T-cell (primary cell): ENCODE results near the gene SYVN1. TPM values are rescaled to one million over a fixed set of nuclear protein-coding genes. Genes with fewer than 3 reads are reported as not detected.

Source experiments
- ATAC-seq, 4 experiments: fragments of 200-7000 bp in 3 of 4; fragments of 150-1000 bp in 1 of 4; cut with Tn5 transposase; replicated peaks in 1 of 4; 1 replicate in 3 of 4; 2 replicates in 1 of 4; pipeline ENCODE4 v1.10.0; 2021; ENCODE audit warnings: moderate library complexity in 3 of 4, mild to moderate bottlenecking in 2 of 4, moderate number of reproducible peaks in 1 of 4
- CTCF ChIA-PET, 2 donors: fragments of 300-600 bp; sonication (Branson Sonifier 250); formaldehyde crosslinking; loops; one replicate each; lab custom pipeline; 2022; ENCODE audit warnings: antibody characterized with exemption in 2 of 2; lab: Charles Lee
- POLR2A ChIA-PET, 2 donors: fragments of 300-600 bp; sonication (Branson Sonifier 250); formaldehyde crosslinking; loops; one replicate each; lab custom pipeline; 2022; ENCODE audit warnings: antibody characterized with exemption in 2 of 2; lab: Charles Lee
- DNase-seq, 35 experiments: peaks; one replicate each; pipeline versions ENCODE4 v3.0.0 to v3.0.0-alpha.2; 2013 to 2023
- H3K27ac ChIP-seq: one replicate; pipeline ENCODE4 v1.5.1; 2013; ENCODE audit warnings: low read length
- H3K27me3 ChIP-seq, 2 experiments: replicated peaks in 1 of 2; 1 replicate in 1 of 2; 2 replicates in 1 of 2; pipeline versions ENCODE4 v1.6.1 to v1.7.0; 2013; ENCODE audit warnings: low read length in 1 of 2, mixed read lengths in 1 of 2; ENCODE audit not compliant: control insufficient read depth in 2 of 2, insufficient read depth in 2 of 2; ENCODE audit errors: extremely low read depth in 1 of 2
- H3K36me3 ChIP-seq, 2 donors: 1 replicate in 1 of 2; 2 replicates in 1 of 2; pipeline versions ENCODE4 v1.6.1 to v1.7.0; 2013; ENCODE audit warnings: low read length in 1 of 2; ENCODE audit not compliant: control insufficient read depth in 2 of 2, insufficient read depth in 1 of 2; ENCODE audit errors: extremely low read depth in 1 of 2
- H3K4me1 ChIP-seq, 2 experiments: 1 replicate in 1 of 2; 2 replicates in 1 of 2; pipeline versions ENCODE4 v1.6.1 to v1.7.0; 2013; ENCODE audit warnings: low read length in 2 of 2, mixed read lengths in 1 of 2; ENCODE audit not compliant: insufficient read depth in 2 of 2, control insufficient read depth in 1 of 2; ENCODE audit errors: extremely low read depth in 1 of 2
- H3K4me3 ChIP-seq, 2 donors: 1 replicate in 1 of 2; 2 replicates in 1 of 2; pipeline versions ENCODE4 v1.5.1 to v1.7.0; 2013; ENCODE audit warnings: mild to moderate bottlenecking in 2 of 2, low read length in 1 of 2, moderate library complexity in 1 of 2; ENCODE audit not compliant: control insufficient read depth in 1 of 2; ENCODE audit errors: extremely low read depth in 1 of 2
- H3K9me3 ChIP-seq: 2 replicates; pipeline ENCODE4 v1.7.0; 2013
- H3K27ac Mint-ChIP-seq, 2 donors: one replicate each; pipeline ENCODE4 v1.8.0; 2020 to 2021; ENCODE audit warnings: mild to moderate bottlenecking in 2 of 2, mixed read lengths in 2 of 2
- H3K27me3 Mint-ChIP-seq, 2 donors: one replicate each; pipeline ENCODE4 v1.8.0; 2021 to 2022; ENCODE audit warnings: mixed read lengths in 2 of 2
- H3K36me3 Mint-ChIP-seq: one replicate; pipeline ENCODE4 v1.8.0; 2021; ENCODE audit warnings: mixed read lengths
- H3K4me1 Mint-ChIP-seq, 3 donors: one replicate each; pipeline ENCODE4 v1.8.0; 2020 to 2022; ENCODE audit warnings: mixed read lengths in 3 of 3, mild to moderate bottlenecking in 1 of 3
- H3K4me3 Mint-ChIP-seq, 3 donors: one replicate each; pipeline ENCODE4 v1.8.0; 2020 to 2022; ENCODE audit warnings: mild to moderate bottlenecking in 3 of 3, mixed read lengths in 3 of 3, moderate library complexity in 3 of 3
- H3K9me3 Mint-ChIP-seq, 3 donors: one replicate each; pipeline ENCODE4 v1.8.0; 2020 to 2022; ENCODE audit warnings: mixed read lengths in 3 of 3
- WGBS: methylation state at CpG from one replicate; pipeline ENCODE4 v1.1.5; 2013; ENCODE audit warnings: missing lambda C conversion rate; ENCODE audit not compliant: insufficient coverage; 5-methylcytosine and 5-hydroxymethylcytosine counted together
- total RNA-seq, 35 experiments: library from RNA in 6 of 35; stranded (reverse) in 6 of 35; fragments of 120-200 nt in 1 of 35; gene quantifications; one replicate each; pipeline versions ENCODE4 v1.2.1 to v1.2.4 and lab custom pipeline; 2013 to 2026

SYVN1 gene
- total RNA-seq, 5 donors from 2014 or later (not counting 1 experiment from before 2014, with no cell fraction given): 63.8 to 77.7 (median 68.8) TPM

GRCh38 chr11:65116370-65117205 lies 17.7 kb downstream of the SYVN1 start:
- ChIA-PET CTCF (no interaction called here), POLR2A (interaction anchor here in 1 of 2 donors (1.7 kb wide), 1 partner anchor 19 kb away, joined by 4 read pairs; no protein-coding TSS in a partner anchor)
- peak in 33 of 35 experiments; percentile 37 to 75 (median 63) for DNase-seq
- peak; percentile 10 to 21 (median 14) for ATAC-seq
- Histone ChIP-seq H3K36me3 (peaks cover 0 to 45% of the 10 kb centered on the region in 2 donors), H3K9me3 (no peaks in the 10 kb centered on the region), H3K27ac (peak overlapping the region; percentile 83), H3K4me1 (peaks cover 19 to 64% of the 10 kb centered on the region in 2 experiments), H3K27me3 (no peaks in the 10 kb centered on the region), H3K4me3 (peak overlapping the region; percentile 73 to 80)
- peaks cover 29% of the 10 kb centered on the region for H3K36me3 Mint-ChIP-seq
- no peaks in the 10 kb centered on the region for H3K27me3 Mint-ChIP-seq
- no peaks in the 10 kb centered on the region for H3K9me3 Mint-ChIP-seq
- peak overlapping the region; percentile 86 to 87 (median 86) for H3K4me3 Mint-ChIP-seq
- WGBS: 17% methylated on average over 68 of the region's 68 CpGs
- peak overlapping the region; percentile 90 to 92 for H3K27ac Mint-ChIP-seq
- peaks cover 38 to 69% (median 61%) of the 10 kb centered on the region in 3 donors for H3K4me1 Mint-ChIP-seq

DNA sequence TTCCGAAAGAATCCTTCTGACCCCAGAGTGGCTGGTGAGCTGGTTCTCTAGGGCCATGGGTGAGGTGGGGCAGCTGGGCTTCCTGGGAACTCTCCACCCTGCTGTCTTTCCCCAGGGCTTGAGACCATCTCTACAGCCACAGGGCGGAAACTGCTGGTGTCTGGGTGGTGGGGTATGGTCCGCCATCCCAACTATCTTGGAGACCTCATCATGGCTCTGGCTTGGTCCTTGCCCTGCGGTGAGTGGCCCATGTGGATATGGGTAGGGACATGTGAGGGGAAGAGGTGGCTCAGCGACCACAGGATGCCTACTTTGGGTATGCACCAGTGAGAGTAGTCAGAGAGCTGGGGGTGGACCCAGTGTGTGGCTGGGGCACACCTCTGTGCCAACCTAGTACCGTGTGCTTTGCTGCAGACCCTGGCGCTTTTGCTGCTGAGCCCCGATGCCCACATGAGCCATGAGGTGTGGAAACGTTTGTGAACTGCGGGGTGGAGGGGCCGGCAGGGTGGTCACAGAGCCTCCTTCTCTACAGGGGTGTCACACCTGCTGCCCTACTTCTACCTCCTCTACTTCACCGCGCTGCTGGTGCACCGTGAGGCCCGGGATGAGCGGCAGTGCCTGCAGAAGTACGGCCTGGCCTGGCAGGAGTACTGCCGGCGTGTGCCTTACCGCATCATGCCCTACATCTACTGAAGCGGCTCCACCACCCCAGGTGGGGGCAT lies 18.8 kb downstream of the SYVN1 start:
- ChIA-PET POLR2A (no interaction called here), CTCF (no interaction called here)
- Mint-ChIP-seq H3K4me3 (peak overlapping the region; percentile 39 to 87 (median 86)), H3K27ac (peak overlapping the region; percentile 49 to 92), H3K36me3 (peaks cover 21% of the 10 kb centered on the region), H3K4me1 (peaks cover 41 to 71% (median 62%) of the 10 kb centered on the region in 3 donors), H3K9me3 (no peaks in the 10 kb centered on the region), H3K27me3 (no peaks in the 10 kb centered on the region)
- 96% methylated on average over 15 of the region's 21 CpGs for WGBS
- Histone ChIP-seq H3K27me3 (no peaks in the 10 kb centered on the region), H3K4me1 (peaks cover 14 to 64% of the 10 kb centered on the region in 2 experiments), H3K36me3 (peaks cover 0 to 38% of the 10 kb centered on the region in 2 donors), H3K4me3 (no peak overlapping the region), H3K27ac (no peak overlapping the region), H3K9me3 (no peaks in the 10 kb centered on the region)
- no peak for ATAC-seq
- DNase-seq: no peak

DNA sequence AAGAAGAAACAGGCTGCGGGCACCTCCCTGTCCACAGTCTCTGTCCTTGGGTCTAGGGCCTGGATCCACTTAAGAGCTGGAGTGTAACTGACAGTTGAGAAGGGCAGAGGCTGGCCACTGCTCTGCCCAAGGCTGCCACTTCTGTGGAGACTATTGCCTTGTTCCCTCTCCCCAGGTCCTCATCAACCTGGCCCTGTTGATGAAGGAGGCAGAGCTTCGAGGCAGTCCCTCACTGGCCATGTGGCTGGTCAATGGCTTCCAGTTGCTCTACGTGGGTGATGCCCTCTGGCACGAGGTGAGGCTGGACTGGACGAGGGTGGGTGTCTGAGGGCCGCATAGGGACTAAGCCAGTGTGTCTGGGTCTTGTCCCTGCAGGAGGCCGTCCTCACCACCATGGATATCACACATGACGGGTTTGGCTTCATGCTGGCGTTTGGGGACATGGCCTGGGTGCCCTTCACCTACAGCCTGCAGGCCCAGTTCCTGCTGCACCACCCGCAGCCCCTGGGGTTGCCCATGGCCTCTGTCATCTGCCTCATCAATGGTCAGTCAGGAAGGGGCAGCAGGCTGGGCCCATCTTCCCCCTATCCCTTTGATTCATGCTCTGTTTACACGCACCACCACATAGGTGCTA lies 19.7 kb downstream of the SYVN1 start:
- Mint-ChIP-seq H3K36me3 (peaks cover 16% of the 10 kb centered on the region), H3K9me3 (no peaks in the 10 kb centered on the region), H3K27me3 (no peaks in the 10 kb centered on the region), H3K27ac (peak overlapping the region in 1 of 2 donors; percentile 92), H3K4me3 (peak overlapping the region in 1 of 3 donors; percentile 100), H3K4me1 (peaks cover 46 to 69% (median 60%) of the 10 kb centered on the region in 3 donors)
- Histone ChIP-seq H3K4me1 (peaks cover 14 to 71% of the 10 kb centered on the region in 2 experiments), H3K27ac (no peak overlapping the region), H3K36me3 (peaks cover 0 to 34% of the 10 kb centered on the region in 2 donors), H3K4me3 (no peak overlapping the region), H3K27me3 (no peaks in the 10 kb centered on the region), H3K9me3 (no peaks in the 10 kb centered on the region)
- ChIA-PET POLR2A (no interaction called here), CTCF (no interaction called here)
- ATAC-seq: no peak
- WGBS: 93% methylated on average over 11 of the region's 11 CpGs
- no peak for DNase-seq

DNA sequence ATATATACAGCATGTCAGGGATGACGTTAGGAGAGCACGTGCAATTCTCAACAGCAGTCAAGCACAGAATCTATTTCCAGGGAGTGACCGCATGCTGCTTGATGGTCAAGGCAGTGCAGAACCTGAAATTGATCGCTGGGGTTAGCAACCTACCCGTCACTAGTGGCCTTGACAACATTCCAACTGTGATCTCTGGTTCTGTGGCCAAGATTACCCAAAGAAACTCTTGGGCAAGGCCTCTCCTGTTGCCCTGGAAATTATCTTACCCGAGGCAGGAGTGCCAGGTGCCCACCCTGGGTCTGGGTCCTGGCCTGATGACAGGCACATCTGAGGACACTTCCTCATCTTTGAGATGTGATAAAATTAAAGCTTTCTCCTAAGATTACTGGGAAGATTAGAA lies 20.5 kb downstream of the SYVN1 start:
- 98% methylated on average over 6 of the region's 6 CpGs for WGBS
- ChIA-PET CTCF (interaction anchor here in 1 of 2 donors (1.6 kb wide), 1 partner anchor 8 kb away, joined by 8 read pairs; the partner anchor contains the start of genes FAU and MRPL49), POLR2A (interaction anchor here in 1 of 2 donors (1.2 kb wide), 1 partner anchor 8 kb away, joined by 5 read pairs; the partner anchor contains the start of genes FAU and MRPL49)
- Mint-ChIP-seq H3K36me3 (peaks cover 12% of the 10 kb centered on the region), H3K4me3 (peak overlapping the region; percentile 13 to 100 (median 84)), H3K27me3 (no peaks in the 10 kb centered on the region), H3K4me1 (peaks cover 45 to 66% (median 59%) of the 10 kb centered on the region in 3 donors), H3K9me3 (no peaks in the 10 kb centered on the region), H3K27ac (peak overlapping the region; percentile 74 to 87)
- Histone ChIP-seq H3K4me3 (no peak overlapping the region), H3K27ac (no peak overlapping the region), H3K4me1 (peaks cover 14 to 71% of the 10 kb centered on the region in 2 experiments), H3K36me3 (peaks cover 0 to 34% of the 10 kb centered on the region in 2 donors), H3K27me3 (no peaks in the 10 kb centered on the region), H3K9me3 (no peaks in the 10 kb centered on the region)
- ATAC-seq (no peak), DNase-seq (no peak)

DNA sequence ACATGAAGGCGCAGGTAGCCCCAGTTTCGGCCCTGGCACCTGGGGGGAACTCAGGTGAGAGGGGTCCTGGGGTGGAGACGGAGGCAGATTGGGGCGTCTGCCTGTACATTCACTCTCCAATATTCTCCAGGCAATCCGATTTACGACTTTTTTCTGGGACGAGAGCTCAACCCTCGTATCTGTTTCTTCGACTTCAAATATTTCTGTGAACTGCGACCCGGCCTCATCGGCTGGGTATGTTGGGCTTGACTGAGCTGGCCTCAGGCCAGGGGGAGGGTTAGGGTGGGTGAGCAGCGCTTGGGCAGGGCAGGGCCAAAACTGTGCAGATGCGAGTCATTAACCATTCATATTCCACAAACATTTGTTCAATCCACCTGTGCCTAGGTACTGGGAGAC lies 21.0 kb downstream of the SYVN1 start:
- H3K36me3 Mint-ChIP-seq: peaks cover 7% of the 10 kb centered on the region
- Histone ChIP-seq H3K9me3 (no peaks in the 10 kb centered on the region), H3K4me3 (peak overlapping the region; percentile 73 to 74), H3K27ac (peak overlapping the region; percentile 22), H3K27me3 (no peaks in the 10 kb centered on the region), H3K36me3 (peaks cover 4 to 33% of the 10 kb centered on the region in 2 donors), H3K4me1 (peaks cover 14 to 71% of the 10 kb centered on the region in 2 experiments)
- no peak for ATAC-seq
- no peaks in the 10 kb centered on the region for H3K27me3 Mint-ChIP-seq
- H3K4me3 Mint-ChIP-seq: peak overlapping the region; percentile 77 to 100 (median 84)
- WGBS: no CpG with 5 or more reads among the region's 14 CpGs
- peak overlapping the region; percentile 74 to 87 for H3K27ac Mint-ChIP-seq
- POLR2A ChIA-PET: interaction anchor here in 1 of 2 donors (1.2 kb wide), 1 partner anchor 9 kb away, joined by 5 read pairs; the partner anchor contains the start of genes FAU and MRPL49
- no peaks in the 10 kb centered on the region for H3K9me3 Mint-ChIP-seq
- CTCF ChIA-PET: interaction anchor here in 1 of 2 donors (1.6 kb wide), 1 partner anchor 9 kb away, joined by 8 read pairs; the partner anchor contains the start of genes FAU and MRPL49
- H3K4me1 Mint-ChIP-seq: peaks cover 40 to 61% (median 54%) of the 10 kb centered on the region in 3 donors
- DNase-seq: no peak
